ENCODE results near the gene USP20. TPM values are rescaled to one million over a fixed set of nuclear protein-coding genes. Genes with fewer than 3 reads are reported as not detected.

The USP20 gene
- total RNA-seq, 2 experiments from 2014 or later = 14.4 to 24.1 TPM

DNA sequence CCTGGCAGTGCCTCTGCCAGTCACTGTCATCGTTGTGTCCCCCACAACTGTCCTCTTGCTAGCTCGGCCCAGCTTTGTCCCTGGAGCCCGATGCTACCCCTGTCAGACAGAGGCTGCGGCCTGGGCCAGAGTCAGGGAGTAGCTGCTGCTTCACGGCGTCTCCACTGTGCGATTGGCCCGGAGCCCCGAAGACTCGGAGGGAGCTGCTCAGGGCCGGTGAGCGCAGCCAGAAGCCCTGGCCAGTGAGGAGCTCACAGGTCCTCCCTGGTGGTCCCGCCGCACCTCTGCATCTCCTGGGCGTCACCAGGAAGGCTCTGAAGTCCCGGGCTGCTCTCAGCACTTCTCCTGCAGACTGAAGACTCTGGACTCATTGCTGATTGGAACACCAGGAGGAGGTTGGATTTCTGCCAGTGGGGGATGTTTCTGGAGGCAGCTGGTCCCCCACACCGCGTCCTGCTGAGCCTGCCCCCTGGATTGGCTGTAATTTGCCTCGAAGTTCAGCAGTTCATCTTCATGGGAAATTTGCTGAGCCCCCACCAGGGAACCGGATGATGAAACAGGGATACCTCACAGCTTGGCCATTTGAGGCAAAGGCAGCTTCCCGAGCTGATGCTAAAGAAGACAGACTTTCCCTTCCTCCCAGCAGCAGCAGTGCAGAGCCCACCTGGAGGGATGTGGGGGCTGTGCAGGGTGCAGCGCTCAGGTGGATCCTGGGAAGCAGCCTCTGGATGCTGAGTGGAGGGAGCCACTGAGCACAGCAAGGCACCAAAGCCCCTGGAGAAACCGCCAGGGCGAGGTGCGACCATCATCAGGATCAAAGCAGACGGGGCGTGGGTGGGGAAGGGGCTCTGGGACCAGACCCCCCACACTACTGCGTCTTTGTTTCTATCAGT lies 45.6 kb downstream of the USP20 start:
- intact Hi-C loops (cut with micrococcal nuclease; ENCODE audit: unreplicated experiment) = no loop called here
- Histone ChIP-seq H2AFZ (ENCODE audit: low read length) (no peak overlapping the region), H3K27ac (ENCODE audit: low read depth, low read length, poor library complexity, severe bottlenecking) (no peak overlapping the region), H4K20me1 (ENCODE audit: insufficient read depth, low read length) (no peaks in the 10 kb centered on the region), H3K4me3 (ENCODE audit: low read depth, low read length, poor library complexity, severe bottlenecking) (no peak overlapping the region), H3K9me3 (ENCODE audit: low read length) (no peaks in the 10 kb centered on the region), H3K79me2 (ENCODE audit: insufficient read depth, low read depth, low read length) (no peaks in the 10 kb centered on the region), H3K36me3 (ENCODE audit: insufficient read depth, low read length) (peaks cover 18% of the 10 kb centered on the region; the same call in 1 of the 2 replicates), H3K4me1 (ENCODE audit: insufficient read depth, low read length, poor library complexity, severe bottlenecking) (peaks cover 23% of the 10 kb centered on the region), H3K9me2 (ENCODE audit: insufficient read depth, low read length) (no peaks in the 10 kb centered on the region), H3K4me2 (ENCODE audit: low read length) (no peak overlapping the region)
- ChIA-PET CTCF (ENCODE audit: unreplicated experiment) (no interaction called here), POLR2A (interaction anchor here (0.5 kb wide), 1 partner anchor 61 kb away, joined by 3 read pairs; no protein-coding TSS in a partner anchor)
- no peak for DNase-seq (ENCODE audit: low spot score)
- BruUV-seq (replicated peaks) = TSS peak; percentile 67
- TF ChIP-seq, protein P1, sequence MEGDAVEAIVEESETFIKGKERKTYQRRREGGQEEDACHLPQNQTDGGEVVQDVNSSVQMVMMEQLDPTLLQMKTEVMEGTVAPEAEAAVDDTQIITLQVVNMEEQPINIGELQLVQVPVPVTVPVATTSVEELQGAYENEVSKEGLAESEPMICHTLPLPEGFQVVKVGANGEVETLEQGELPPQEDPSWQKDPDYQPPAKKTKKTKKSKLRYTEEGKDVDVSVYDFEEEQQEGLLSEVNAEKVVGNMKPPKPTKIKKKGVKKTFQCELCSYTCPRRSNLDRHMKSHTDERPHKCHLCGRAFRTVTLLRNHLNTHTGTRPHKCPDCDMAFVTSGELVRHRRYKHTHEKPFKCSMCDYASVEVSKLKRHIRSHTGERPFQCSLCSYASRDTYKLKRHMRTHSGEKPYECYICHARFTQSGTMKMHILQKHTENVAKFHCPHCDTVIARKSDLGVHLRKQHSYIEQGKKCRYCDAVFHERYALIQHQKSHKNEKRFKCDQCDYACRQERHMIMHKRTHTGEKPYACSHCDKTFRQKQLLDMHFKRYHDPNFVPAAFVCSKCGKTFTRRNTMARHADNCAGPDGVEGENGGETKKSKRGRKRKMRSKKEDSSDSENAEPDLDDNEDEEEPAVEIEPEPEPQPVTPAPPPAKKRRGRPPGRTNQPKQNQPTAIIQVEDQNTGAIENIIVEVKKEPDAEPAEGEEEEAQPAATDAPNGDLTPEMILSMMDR (conservative IDR thresholded peaks at IDR 0.05; ENCODE audit: low read length) = no peak
- TF ChIP-seq EZH2phosphoT487 (IDR thresholded peaks at IDR 0.05; ENCODE audit: borderline replicate concordance, low read depth, low read length) = no peak

DNA sequence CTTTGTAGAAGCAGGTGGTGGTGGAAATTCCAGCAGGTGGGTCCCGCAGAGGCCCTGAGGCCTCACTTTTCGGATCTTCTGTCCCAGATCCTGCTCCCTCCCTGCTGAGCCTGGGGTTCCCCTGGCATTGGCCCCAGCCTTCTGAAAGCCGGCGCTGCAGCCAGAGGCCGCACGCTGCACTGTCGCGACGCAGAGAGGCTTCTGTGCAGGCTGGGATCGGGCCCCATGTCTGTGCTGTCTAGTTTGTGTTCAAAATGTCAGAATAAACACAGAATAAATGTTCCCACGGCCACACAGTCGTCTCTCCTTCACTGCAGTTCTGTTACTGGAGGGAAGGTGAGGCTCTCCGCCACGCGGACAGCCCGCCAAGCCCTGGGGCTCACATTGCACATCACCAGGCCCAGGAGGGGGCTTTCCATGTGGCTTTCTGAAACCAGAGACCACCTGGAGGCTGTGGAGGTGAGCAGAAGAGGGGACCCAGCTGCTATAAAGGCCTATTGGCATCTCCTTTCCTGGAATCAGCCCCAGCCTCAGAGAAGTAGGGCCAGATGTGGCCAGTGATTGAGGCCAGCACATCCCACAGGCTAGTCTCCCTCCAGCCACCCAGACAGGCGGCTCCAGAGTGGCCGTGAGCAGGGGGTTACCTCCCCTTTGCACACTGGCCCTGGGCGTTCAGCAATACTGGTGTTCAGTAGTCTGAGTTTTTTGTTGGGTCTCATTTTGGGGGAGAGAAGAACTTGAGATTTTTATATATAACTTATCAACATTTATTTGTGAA lies 46.5 kb downstream of the USP20 start:
- Histone ChIP-seq H3K4me1 (ENCODE audit: insufficient read depth, low read length, poor library complexity, severe bottlenecking) (peaks cover 31% of the 10 kb centered on the region), H4K20me1 (ENCODE audit: insufficient read depth, low read length) (no peaks in the 10 kb centered on the region), H2AFZ (ENCODE audit: low read length) (no peak overlapping the region), H3K36me3 (ENCODE audit: insufficient read depth, low read length) (peaks cover 15% of the 10 kb centered on the region; the same call in 1 of the 2 replicates), H3K79me2 (ENCODE audit: insufficient read depth, low read depth, low read length) (peaks cover 6% of the 10 kb centered on the region; the same call in 1 of the 2 replicates), H3K9me2 (ENCODE audit: insufficient read depth, low read length) (no peaks in the 10 kb centered on the region), H3K4me2 (ENCODE audit: low read length) (no peak overlapping the region), H3K4me3 (ENCODE audit: low read depth, low read length, poor library complexity, severe bottlenecking) (no peak overlapping the region), H3K9me3 (ENCODE audit: low read length) (no peaks in the 10 kb centered on the region), H3K27ac (ENCODE audit: low read depth, low read length, poor library complexity, severe bottlenecking) (no peak overlapping the region)
- CTCF ChIA-PET (ENCODE audit: unreplicated experiment) = no interaction called here
- no TSS peak for BruUV-seq (replicated peaks)
- TF ChIP-seq, protein P1 (conservative IDR thresholded peaks at IDR 0.05; ENCODE audit: low read length) = no peak
- no peak for TF ChIP-seq EZH2phosphoT487 (IDR thresholded peaks at IDR 0.05; ENCODE audit: borderline replicate concordance, low read depth, low read length)
- POLR2A ChIA-PET = interaction anchor here (0.6 kb wide), 1 partner anchor 160 kb away, joined by 3 read pairs; no protein-coding TSS in a partner anchor
- DNase-seq (ENCODE audit: low spot score) = no peak
- intact Hi-C loops (cut with micrococcal nuclease; ENCODE audit: unreplicated experiment) = no loop called here

All from OCI-LY7 (cell line).